Measurements from ENCODE around the gene CREBZF.
"Not testable (repeated sequence)": the region's sequence is repeated elsewhere in the genome, so short reads cannot be mapped to it uniquely, and the experiment has no call there.

CREBZF gene

GRCh38 chr11:85672105-85672902 lies 7.4 kb upstream of the CREBZF start:
- in situ Hi-C loops (cut with MboI; ENCODE audit: low sequenced_read_pairs) = no loop called here

GRCh38 chr11:85670949-85671663 lies 6.2 kb upstream of the CREBZF start:
- in situ Hi-C loops (cut with MboI; ENCODE audit: low sequenced_read_pairs) = not testable (repeated sequence)

GRCh38 chr11:85668157-85668556 lies 3.2 kb upstream of the CREBZF start:
- in situ Hi-C loops (cut with MboI; ENCODE audit: low sequenced_read_pairs) = no loop called here

- in situ Hi-C loops (cut with MboI; ENCODE audit: low sequenced_read_pairs) = no loop called here
These were observed 1.8 kb upstream of the CREBZF start for GRCh38 chr11:85666687-85667086.

GRCh38 chr11:85665733-85666132 lies 804 bp upstream of the CREBZF start:
- in situ Hi-C loops (cut with MboI; ENCODE audit: low sequenced_read_pairs) = no loop called here

- in situ Hi-C loops (cut with MboI; ENCODE audit: low sequenced_read_pairs) = no loop called here
These were observed 945 bp downstream of the CREBZF start for GRCh38 chr11:85663753-85664614.

- in situ Hi-C loops (cut with MboI; ENCODE audit: low sequenced_read_pairs) = no loop called here
These were observed 1.7 kb downstream of the CREBZF start for GRCh38 chr11:85663080-85663752.

- in situ Hi-C loops (cut with MboI; ENCODE audit: low sequenced_read_pairs) = no loop called here
These were observed 2.8 kb downstream of the CREBZF start for GRCh38 chr11:85661972-85662664.

GRCh38 chr11:85658180-85658579 lies 6.7 kb downstream of the CREBZF start:
- in situ Hi-C loops (cut with MboI; ENCODE audit: low sequenced_read_pairs) = no loop called here

GRCh38 chr11:85656777-85657176 lies 8.2 kb downstream of the CREBZF start:
- in situ Hi-C loops (cut with MboI; ENCODE audit: low sequenced_read_pairs) = no loop called here

- in situ Hi-C loops (cut with MboI; ENCODE audit: low sequenced_read_pairs) = not testable (repeated sequence)
These were observed 10.6 kb downstream of the CREBZF start for GRCh38 chr11:85654343-85654742.

GRCh38 chr11:85652786-85653447 lies 12.0 kb downstream of the CREBZF start:
- in situ Hi-C loops (cut with MboI; ENCODE audit: low sequenced_read_pairs) = no loop called here

- in situ Hi-C loops (cut with MboI; ENCODE audit: low sequenced_read_pairs) = no loop called here
These were observed 13.8 kb downstream of the CREBZF start for GRCh38 chr11:85651118-85651517.

GRCh38 chr11:85647604-85648299 lies 17.2 kb downstream of the CREBZF start, which contains the start of gene TMEM126A:
Gene TMEM126A (plus strand): TSS chr11:85647967. CDS start chr11:85650256, 2,289 bp downstream.
- in situ Hi-C loops (cut with MboI; ENCODE audit: low sequenced_read_pairs) = no loop called here

GRCh38 chr11:85647078-85647477 lies 17.9 kb downstream of the CREBZF start:
- in situ Hi-C loops (cut with MboI; ENCODE audit: low sequenced_read_pairs) = no loop called here

GRCh38 chr11:85643191-85643614 lies 21.7 kb downstream of the CREBZF start:
- in situ Hi-C loops (cut with MboI; ENCODE audit: low sequenced_read_pairs) = no loop called here

- in situ Hi-C loops (cut with MboI; ENCODE audit: low sequenced_read_pairs) = no loop called here
These were observed 30.2 kb downstream of the CREBZF start for GRCh38 chr11:85634747-85635146.

- in situ Hi-C loops (cut with MboI; ENCODE audit: low sequenced_read_pairs) = no loop called here
These were observed 36.1 kb downstream of the CREBZF start for GRCh38 chr11:85628771-85629341.
